Smooth muscle cell (in vitro differentiated cells): Measurements from ENCODE around the gene MICAL1. TPM values are rescaled to one million over a fixed set of nuclear protein-coding genes. Genes with fewer than 3 reads are reported as not detected.

ENCODE experiments used
- DNase-seq: peaks from one replicate; lab custom pipeline; 2025; ENCODE audit not compliant: unreplicated experiment; lab: John Stamatoyannopoulos, UW
- H2AFZ ChIP-seq: fragments of 200-600 bp; sonication (generic); 2 replicates; pipeline ENCODE4 v1.6.0; 2016; ENCODE audit warnings: antibody characterized with exemption, low read depth, mild to moderate bottlenecking
- H3F3A ChIP-seq: fragments of 200-600 bp; sonication (generic); 2 replicates; pipeline ENCODE4 v1.6.0; 2017; ENCODE audit warnings: antibody characterized with exemption, low read depth
- H3K27ac ChIP-seq: fragments of 200-600 bp; sonication (generic); 2 replicates; pipeline ENCODE4 v1.5.1; 2016; ENCODE audit warnings: low read depth, mild to moderate bottlenecking
- H3K27me3 ChIP-seq: fragments of 200-600 bp; sonication (generic); 2 replicates; pipeline ENCODE4 v1.6.1; 2016; ENCODE audit warnings: low read depth, mild to moderate bottlenecking
- H3K36me3 ChIP-seq: fragments of 200-600 bp; sonication (generic); 2 replicates; pipeline ENCODE4 v1.5.1; 2016; ENCODE audit warnings: low read depth
- H3K4me1 ChIP-seq: fragments of 200-600 bp; sonication (generic); 2 replicates; pipeline ENCODE4 v1.5.1; 2016; ENCODE audit warnings: low read depth
- H3K4me2 ChIP-seq: fragments of 200-600 bp; sonication (generic); 2 replicates; pipeline ENCODE4 v1.6.0; 2016; ENCODE audit warnings: mild to moderate bottlenecking
- H3K4me3 ChIP-seq: fragments of 200-600 bp; sonication (generic); 2 replicates; pipeline ENCODE4 v1.5.1; 2016; ENCODE audit warnings: mild to moderate bottlenecking
- H3K79me2 ChIP-seq: fragments of 200-600 bp; sonication (generic); 2 replicates; pipeline ENCODE4 v1.6.0; 2016; ENCODE audit warnings: low read depth, mild to moderate bottlenecking
- H3K9ac ChIP-seq: fragments of 200-600 bp; sonication (generic); 2 replicates; pipeline ENCODE4 v1.6.0; 2016; ENCODE audit warnings: low read depth
- H3K9me3 ChIP-seq: fragments of 200-600 bp; sonication (generic); replicated peaks from 2 replicates; pipeline ENCODE4 v1.5.1; 2016; ENCODE audit warnings: low read depth
- H4K20me1 ChIP-seq: fragments of 200-600 bp; sonication (generic); 2 replicates; pipeline ENCODE4 v1.6.0; 2016; ENCODE audit warnings: low read depth
- CTCF ChIP-seq: fragments of 200-600 bp; sonication (generic); IDR thresholded peaks from 2 replicates; pipeline ENCODE4 v1.5.1; 2017; ENCODE audit warnings: borderline replicate concordance, mild to moderate bottlenecking, antibody characterized with exemption; ENCODE audit not compliant: insufficient read depth, poor library complexity, severe bottlenecking
- WGBS: methylation state at CpG from one replicate; pipeline ENCODE4 v1.1.7; 2016; ENCODE audit warnings: low lambda C conversion rate; 5-methylcytosine and 5-hydroxymethylcytosine counted together
- polyA plus RNA-seq: library from polyadenylated mRNA; unstranded; fragments of >200 nt; fragmentation: Nextera tagmentation; extraction: Ambion mirVana; gene quantifications from 2 replicates; pipeline ENCODE4 v1.2.1, GENCODE V29; 2016
- total RNA-seq: library from RNA; depleted of rRNA; stranded (reverse); fragments of >200 nt; gene quantifications from 2 replicates; pipeline ENCODE4 v1.2.3, GENCODE V29; 2014

The MICAL1 gene
- total and polyA plus RNA-seq, 2 experiments from 2014 or later = 13.3 to 20.8 TPM

- H3F3A ChIP-seq = no peaks in the 10 kb centered on the region
- TF ChIP-seq CTCF = no peak
- no peaks in the 10 kb centered on the region for H3K9me3 ChIP-seq
- no peak overlapping the region for H3K4me3 ChIP-seq
- no peak overlapping the region for H3K27ac ChIP-seq
- H4K20me1 ChIP-seq = no peaks in the 10 kb centered on the region
- no peaks in the 10 kb centered on the region for H3K27me3 ChIP-seq
- 94% methylated on average over 7 of the region's 7 CpGs for WGBS
- no peaks in the 10 kb centered on the region for H3K79me2 ChIP-seq
- no peaks in the 10 kb centered on the region for H3K36me3 ChIP-seq
- DNase-seq = no peak
- no peak overlapping the region for H3K4me2 ChIP-seq
- H3K9ac ChIP-seq = no peak overlapping the region
- H3K4me1 ChIP-seq = peaks cover 2% of the 10 kb centered on the region
- no peak overlapping the region for H2AFZ ChIP-seq
Measured at GRCh38 chr6:109451376-109451775, 4.2 kb downstream of the MICAL1 start.

DNA sequence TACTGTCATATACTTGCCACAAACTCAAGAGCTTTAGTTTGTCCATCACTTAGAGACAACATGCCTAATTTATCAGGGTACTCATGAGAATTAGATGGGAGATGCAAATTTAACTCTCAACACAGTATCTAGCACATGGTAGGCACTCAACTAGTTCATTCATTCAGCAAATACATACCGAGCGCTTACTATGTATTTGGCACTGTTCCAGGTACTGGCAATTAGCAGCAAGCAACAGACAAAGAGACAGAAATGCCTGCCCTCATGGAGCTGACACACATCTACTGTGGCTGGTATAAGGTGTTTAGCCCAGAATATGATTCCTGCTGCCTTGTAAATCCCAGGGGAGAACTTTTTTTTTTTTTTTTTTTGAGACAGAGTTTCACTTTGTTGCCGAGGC lies 4.8 kb downstream of the MICAL1 start:
- H3K4me2 ChIP-seq = no peak overlapping the region
- DNase-seq = no peak
- WGBS = 99% methylated on average over 3 of the region's 3 CpGs
- no peaks in the 10 kb centered on the region for H3K4me1 ChIP-seq
- H3K27me3 ChIP-seq = no peaks in the 10 kb centered on the region
- no peaks in the 10 kb centered on the region for H3K9me3 ChIP-seq
- no peak overlapping the region for H2AFZ ChIP-seq
- TF ChIP-seq CTCF = no peak
- H4K20me1 ChIP-seq = no peaks in the 10 kb centered on the region
- H3F3A ChIP-seq = no peaks in the 10 kb centered on the region
- no peaks in the 10 kb centered on the region for H3K79me2 ChIP-seq
- no peak overlapping the region for H3K4me3 ChIP-seq
- no peaks in the 10 kb centered on the region for H3K36me3 ChIP-seq
- H3K27ac ChIP-seq = no peak overlapping the region
- H3K9ac ChIP-seq = no peak overlapping the region

DNA sequence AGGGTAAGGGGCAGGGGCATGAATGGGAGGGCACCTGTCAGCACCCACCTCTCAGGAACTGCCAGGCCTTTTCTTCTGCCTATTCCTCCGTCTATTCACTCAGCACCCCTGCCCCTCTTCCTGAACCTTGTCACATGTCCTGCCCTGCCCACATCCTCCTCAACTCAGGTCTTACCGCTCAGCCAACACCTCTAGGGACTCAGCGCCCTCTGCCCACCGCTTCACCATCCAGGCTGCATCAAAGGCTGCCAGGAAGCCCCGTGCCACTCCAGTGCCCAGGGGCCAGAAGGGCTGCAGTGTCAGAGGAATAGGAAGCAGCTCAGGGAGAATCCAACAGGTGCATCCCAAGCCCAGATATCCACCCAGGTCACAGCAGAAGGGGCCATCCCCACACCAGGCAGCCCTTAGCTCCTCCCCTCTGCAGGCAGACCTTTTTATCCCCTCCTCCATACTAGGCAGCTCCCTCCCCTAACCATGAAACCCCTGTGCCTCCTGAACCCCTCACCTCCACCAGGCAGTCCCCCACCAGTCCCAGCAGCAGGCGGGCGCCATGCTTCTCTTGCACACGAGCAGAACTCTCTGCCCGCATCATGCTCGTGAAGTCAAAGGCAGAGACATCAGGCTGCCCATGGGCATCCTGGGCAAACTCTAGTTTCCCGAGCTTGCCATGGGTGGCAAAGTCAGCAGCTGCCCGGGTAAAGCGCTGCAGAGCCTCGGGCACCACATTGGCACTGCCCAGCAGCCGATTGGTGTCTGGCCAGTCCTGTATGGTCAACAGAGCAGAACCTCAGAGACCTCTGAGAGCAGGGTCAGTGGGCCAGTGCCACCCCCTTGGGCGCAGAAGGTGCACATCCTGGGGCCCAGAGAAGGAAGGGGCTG lies 5.5 kb downstream of the MICAL1 start:
- Histone ChIP-seq H3F3A (no peaks in the 10 kb centered on the region), H3K9me3 (no peaks in the 10 kb centered on the region), H3K27ac (no peak overlapping the region), H3K4me3 (no peak overlapping the region), H4K20me1 (no peaks in the 10 kb centered on the region), H3K9ac (no peak overlapping the region), H3K36me3 (no peaks in the 10 kb centered on the region), H3K79me2 (no peaks in the 10 kb centered on the region), H3K4me1 (no peaks in the 10 kb centered on the region), H2AFZ (no peak overlapping the region), H3K4me2 (no peak overlapping the region), H3K27me3 (no peaks in the 10 kb centered on the region)
- TF ChIP-seq CTCF = no peak
- no peak for DNase-seq
- WGBS = 94% methylated on average over 16 of the region's 16 CpGs
